Psoas muscle (tissue), 8 donors: ENCODE data around the gene P4HA2. TPM values are rescaled to one million over a fixed set of nuclear protein-coding genes. Genes with fewer than 3 reads are reported as not detected.
A peak's percentile ranks its signal among the peaks of the same experiment; 100 is the strongest.

Experiments used
- ATAC-seq, 4 donors: fragments of 200-7000 bp; cut with Tn5 transposase; one replicate each; pipeline ENCODE4 v1.9.1; 2020; ENCODE audit warnings: moderate library complexity in 3 of 4, mild to moderate bottlenecking in 2 of 4
- DNase-seq, 2 donors: peaks; one replicate each; pipeline ENCODE4 v3.0.0-alpha.2; 2020
- H3K27ac ChIP-seq: fragments of 200-600 bp; one replicate; pipeline ENCODE4 v1.8.0; 2022
- H3K27me3 ChIP-seq, 3 donors: fragments of 200-600 bp in 1 of 3; one replicate each; pipeline versions ENCODE4 v1.6.1 to v1.8.0; 2013 to 2022; ENCODE audit warnings: low read length in 2 of 3, mild to moderate bottlenecking in 2 of 3, moderate library complexity in 1 of 3; ENCODE audit not compliant: insufficient read depth in 3 of 3
- H3K36me3 ChIP-seq, 2 donors: fragments of 200-600 bp in 1 of 2; one replicate each; pipeline versions ENCODE4 v1.6.1 to v1.8.0; 2013 to 2022; ENCODE audit warnings: low read depth in 1 of 2, mild to moderate bottlenecking in 1 of 2, moderate library complexity in 1 of 2; ENCODE audit not compliant: insufficient read depth in 1 of 2
- H3K4me1 ChIP-seq: fragments of 200-600 bp; one replicate; pipeline ENCODE4 v1.8.0; 2022
- H3K4me3 ChIP-seq: fragments of 200-600 bp; one replicate; pipeline ENCODE4 v1.8.0; 2022; ENCODE audit warnings: mild to moderate bottlenecking
- H3K9me3 ChIP-seq: fragments of 200-600 bp; one replicate; pipeline ENCODE4 v1.8.0; 2022
- WGBS, 3 donors: extraction: QIAGEN DNeasy Blood & Tissue Kit; methylation state at CpG; one replicate each; pipeline versions ENCODE4 v1.1.6 to v1.1.7; 2013; 5-methylcytosine and 5-hydroxymethylcytosine counted together
- intact Hi-C, 2 donors: fragments of 100-400 bp; cut with DNase I; formaldehyde crosslinking; loops; one replicate each; pipeline versions ENCODE4 v1.11.0 to v1.14.2; 2022
- polyA plus RNA-seq, 3 donors: library from polyadenylated mRNA; stranded (reverse); fragments of 200-250 nt; gene quantifications; one replicate each; pipeline ENCODE4 v1.2.3, GENCODE V29; 2013
- total RNA-seq, 4 donors: library from RNA; stranded (reverse); fragmentation: NEBNext Ultra II Directional in 2 of 4; extraction: Animal tissue kit (Norgen Biotek cat#: 25700) in 2 of 4; gene quantifications; one replicate each; pipeline versions ENCODE4 v1.2.1 to v1.2.4, GENCODE V29; 2021 to 2023
- TF ChIP-seq, protein P1 (sequence below): fragments of 200-600 bp; IDR thresholded peaks from one replicate; pipeline ENCODE4 v1.8.0; 2022; ENCODE audit warnings: antibody characterized with exemption
- donor health status: healthy with polysubstance abuse.
- donor health status: DM: no; HTN: no; CAD: no; lungs with moderate emphysema.
- donor health status: Bipolar disorder and iron deficiency.
- donor health status: healthy.
- donor health status: DM: yes; HTN: yes; CAD: no.
- donor health status: DM: no; HTN: no; CAD: no.
- donor health status: DM: no; HTN: no; CAD: no.
- donor health status: DM: yes; HTN: yes; CAD: no.

P4HA2 gene
- total and polyA plus RNA-seq, 7 donors = 10.2 to 21.6 (median 13.7) TPM

DNA sequence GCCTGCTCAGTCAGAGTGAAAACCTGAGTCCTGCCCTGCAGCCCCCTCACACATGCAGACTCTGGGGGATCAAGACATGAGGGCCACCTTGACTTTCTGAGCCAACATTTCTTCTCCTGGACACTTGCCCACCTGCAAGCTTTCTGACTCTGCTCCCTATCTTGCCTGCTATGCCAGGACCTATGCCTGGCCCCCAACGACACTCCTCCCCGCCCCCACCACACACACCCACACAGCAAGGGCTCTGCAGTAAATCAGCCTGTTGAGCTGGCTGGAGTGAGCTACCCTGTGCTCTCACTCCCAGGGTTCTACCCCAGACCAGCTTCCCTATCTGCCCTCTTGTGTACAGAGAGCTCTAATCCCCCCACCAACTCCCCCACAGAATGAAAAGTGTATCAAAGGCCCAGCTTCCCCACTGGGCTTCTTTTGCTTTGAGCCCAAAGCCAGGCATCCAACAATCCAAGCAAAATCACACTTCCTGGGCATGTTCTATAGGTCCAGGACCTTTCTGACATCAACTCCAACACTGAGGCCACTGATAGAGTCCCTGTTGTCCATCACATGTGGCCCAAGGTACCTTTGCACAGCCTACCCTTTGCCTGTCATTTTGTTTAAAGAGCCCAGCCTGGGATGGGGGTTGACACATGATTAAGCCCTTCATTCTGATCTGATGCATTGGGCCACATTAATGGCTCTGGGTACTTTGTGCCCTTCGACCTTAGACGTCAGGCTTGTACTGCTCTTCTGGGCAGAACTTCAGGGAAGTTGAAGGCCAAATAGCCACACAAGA is 37.1 kb upstream of the P4HA2 start:
- Histone ChIP-seq H3K27ac (peak overlapping the region; percentile 65), H3K36me3 (no peaks in the 10 kb centered on the region), H3K4me3 (no peak overlapping the region), H3K27me3 (no peaks in the 10 kb centered on the region), H3K4me1 (peaks cover 9% of the 10 kb centered on the region), H3K9me3 (no peaks in the 10 kb centered on the region)
- ATAC-seq = no peak
- TF ChIP-seq, protein P1, sequence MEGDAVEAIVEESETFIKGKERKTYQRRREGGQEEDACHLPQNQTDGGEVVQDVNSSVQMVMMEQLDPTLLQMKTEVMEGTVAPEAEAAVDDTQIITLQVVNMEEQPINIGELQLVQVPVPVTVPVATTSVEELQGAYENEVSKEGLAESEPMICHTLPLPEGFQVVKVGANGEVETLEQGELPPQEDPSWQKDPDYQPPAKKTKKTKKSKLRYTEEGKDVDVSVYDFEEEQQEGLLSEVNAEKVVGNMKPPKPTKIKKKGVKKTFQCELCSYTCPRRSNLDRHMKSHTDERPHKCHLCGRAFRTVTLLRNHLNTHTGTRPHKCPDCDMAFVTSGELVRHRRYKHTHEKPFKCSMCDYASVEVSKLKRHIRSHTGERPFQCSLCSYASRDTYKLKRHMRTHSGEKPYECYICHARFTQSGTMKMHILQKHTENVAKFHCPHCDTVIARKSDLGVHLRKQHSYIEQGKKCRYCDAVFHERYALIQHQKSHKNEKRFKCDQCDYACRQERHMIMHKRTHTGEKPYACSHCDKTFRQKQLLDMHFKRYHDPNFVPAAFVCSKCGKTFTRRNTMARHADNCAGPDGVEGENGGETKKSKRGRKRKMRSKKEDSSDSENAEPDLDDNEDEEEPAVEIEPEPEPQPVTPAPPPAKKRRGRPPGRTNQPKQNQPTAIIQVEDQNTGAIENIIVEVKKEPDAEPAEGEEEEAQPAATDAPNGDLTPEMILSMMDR = no peak
- 60 to 69% (median 66%) methylated on average over 4 of the region's 4 CpGs for WGBS, 3 donors
- intact Hi-C loops = no loop called here
- DNase-seq = no peak

- Histone ChIP-seq H3K4me3 (no peak overlapping the region), H3K36me3 (no peaks in the 10 kb centered on the region), H3K9me3 (no peaks in the 10 kb centered on the region), H3K4me1 (peaks cover 9% of the 10 kb centered on the region), H3K27me3 (no peaks in the 10 kb centered on the region), H3K27ac (peak overlapping the region; percentile 16)
- WGBS, 3 donors = 52 to 63% (median 52%) methylated on average over 7 of the region's 7 CpGs
- intact Hi-C loops = no loop called here
- TF ChIP-seq, protein P1 = no peak
- ATAC-seq = peak; percentile 44 to 72 (median 54)
- DNase-seq = peak in 1 of 2 donors; percentile 80
Observed at GRCh38 chr5:132263548-132264261, 36.1 kb upstream of the P4HA2 start.

DNA sequence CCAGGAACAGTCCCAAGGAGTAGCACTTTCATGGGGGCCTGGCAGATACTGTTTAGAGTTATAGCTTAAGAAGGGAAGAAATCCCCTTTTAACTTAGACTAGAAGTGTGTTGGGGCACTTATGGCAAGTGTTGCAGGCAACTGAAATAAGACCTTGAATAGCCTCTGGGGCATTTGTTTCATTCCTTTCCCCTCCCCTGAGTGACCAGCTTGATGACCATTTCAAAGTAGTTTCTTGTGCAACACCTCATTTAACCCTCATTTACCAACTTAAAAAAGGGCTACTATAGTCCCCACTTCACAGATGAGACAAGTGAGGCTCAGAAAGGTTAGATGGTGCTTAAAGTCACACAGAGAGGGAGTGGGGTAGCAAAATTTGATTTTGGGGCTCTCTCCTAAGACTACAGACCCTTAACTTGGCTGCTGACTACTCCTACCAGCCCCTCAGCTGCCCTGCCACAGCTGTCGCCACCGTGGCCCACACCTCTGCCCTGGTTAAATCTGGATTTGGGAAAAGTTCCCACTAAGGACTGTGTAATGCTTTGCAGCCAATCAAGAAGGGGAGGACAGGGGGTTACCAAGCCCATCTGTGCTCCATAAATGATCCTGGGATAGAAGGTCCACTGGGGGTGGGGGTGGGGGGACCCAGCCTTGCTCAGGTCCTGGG is 35.4 kb upstream of the P4HA2 start:
- peaks cover 0 to 4% (median 0%) of the 10 kb centered on the region in 3 donors for H3K27me3 ChIP-seq
- H3K27ac ChIP-seq = no peak overlapping the region
- no peaks in the 10 kb centered on the region for H3K36me3 ChIP-seq
- no peak overlapping the region for H3K4me3 ChIP-seq
- TF ChIP-seq, protein P1 = no peak
- DNase-seq (no peak), ATAC-seq (no peak)
- intact Hi-C loops = no loop called here
- no peaks in the 10 kb centered on the region for H3K9me3 ChIP-seq
- peaks cover 9% of the 10 kb centered on the region for H3K4me1 ChIP-seq
- WGBS, 3 donors = 67 to 80% (median 80%) methylated on average over 2 of the region's 2 CpGs

- WGBS, 3 donors = 66 to 80% (median 71%) methylated on average over 7 of the region's 7 CpGs
- H3K4me1 ChIP-seq = peaks cover 9% of the 10 kb centered on the region
- intact Hi-C loops = no loop called here
Observed at GRCh38 chr5:132261881-132262845, 34.5 kb upstream of the P4HA2 start.

More at GRCh38 chr5:132261881-132262845, 34.5 kb upstream of the P4HA2 start:
- H3K36me3 ChIP-seq = no peaks in the 10 kb centered on the region
- no peaks in the 10 kb centered on the region for H3K9me3 ChIP-seq
- TF ChIP-seq, protein P1 = no peak
- no peak overlapping the region for H3K4me3 ChIP-seq
- H3K27me3 ChIP-seq = peaks cover 0 to 11% (median 0%) of the 10 kb centered on the region in 3 donors
- H3K27ac ChIP-seq = no peak overlapping the region
- ATAC-seq = no peak
- DNase-seq = no peak
